Nephron progenitor cell (in vitro differentiated cells): Measurements from ENCODE around the gene CPT1B.

Source experiments
- DNase-seq: peaks from one replicate; pipeline ENCODE4 v3.0.0; 2021
- H3K27ac Mint-ChIP-seq: 2 replicates; pipeline ENCODE4 v1.8.0; 2021; ENCODE audit warnings: mild to moderate bottlenecking, moderate library complexity, mixed read lengths
- H3K27me3 Mint-ChIP-seq: 2 replicates; pipeline ENCODE4 v1.8.0; 2021; ENCODE audit warnings: mild to moderate bottlenecking, low read depth, mixed read lengths; ENCODE audit not compliant: poor library complexity
- H3K36me3 Mint-ChIP-seq: 2 replicates; pipeline ENCODE4 v1.8.0; 2021; ENCODE audit warnings: low read depth, mixed read lengths
- H3K4me1 Mint-ChIP-seq: 2 replicates; pipeline ENCODE4 v1.8.0; 2021; ENCODE audit warnings: mixed read lengths
- H3K4me3 Mint-ChIP-seq: 2 replicates; pipeline ENCODE4 v1.8.0; 2021; ENCODE audit warnings: mild to moderate bottlenecking, moderate library complexity, mixed read lengths
- H3K9me3 Mint-ChIP-seq: 2 replicates; pipeline ENCODE4 v1.8.0; 2021; ENCODE audit warnings: mild to moderate bottlenecking, moderate library complexity, mixed read lengths
- CTCF ChIP-seq: fragments of 200-600 bp; sonication (generic); IDR thresholded peaks from 2 replicates; pipeline ENCODE4 v1.5.0; 2021; ENCODE audit warnings: antibody characterized with exemption

The CPT1B gene

DNA sequence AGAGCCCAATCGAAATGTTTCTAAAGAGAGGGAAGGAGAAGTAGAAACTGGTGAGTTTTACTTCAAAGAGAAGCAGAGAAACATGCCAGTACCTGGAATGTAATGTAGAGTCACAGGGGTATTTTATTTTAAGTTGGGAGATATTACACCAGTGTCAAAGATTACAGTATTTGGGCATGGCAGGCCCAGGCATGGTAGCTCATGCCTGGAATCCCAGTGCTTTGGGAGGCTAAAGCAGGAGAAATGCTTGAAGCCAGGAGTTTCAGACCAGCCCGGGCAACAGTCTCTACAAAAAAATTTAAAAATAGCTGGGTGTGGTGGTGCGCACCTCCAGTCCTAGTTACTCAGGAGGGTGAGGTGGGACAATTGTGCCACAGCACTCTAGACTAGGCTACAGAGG lies 18.2 kb downstream of the CPT1B start:
- no peaks in the 10 kb centered on the region for H3K36me3 Mint-ChIP-seq
- H3K4me1 Mint-ChIP-seq: peaks cover 11% of the 10 kb centered on the region
- no peak overlapping the region for H3K27ac Mint-ChIP-seq
- H3K4me3 Mint-ChIP-seq: no peak overlapping the region
- DNase-seq: no peak
- no peak for TF ChIP-seq CTCF
- H3K9me3 Mint-ChIP-seq: no peaks in the 10 kb centered on the region
- H3K27me3 Mint-ChIP-seq: peaks cover 48% of the 10 kb centered on the region

DNA sequence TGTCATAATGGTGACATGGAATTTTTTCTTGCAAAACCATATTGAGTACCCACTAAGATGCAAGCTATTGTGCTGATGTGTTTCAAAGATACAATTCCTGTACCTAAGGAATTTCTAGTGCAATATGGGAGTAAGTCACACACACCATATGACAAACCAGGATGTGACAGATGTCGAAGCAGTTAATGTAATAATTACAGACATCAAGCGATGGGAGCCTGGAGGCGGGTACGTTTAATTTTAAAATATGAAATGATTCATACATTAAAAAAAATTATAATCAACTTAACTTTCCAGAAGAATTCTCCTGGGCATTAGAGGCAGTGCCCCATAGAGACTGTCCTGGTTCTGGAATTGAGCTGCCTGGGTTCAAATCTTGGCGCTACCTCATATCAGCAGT lies 21.5 kb downstream of the CPT1B start:
- TF ChIP-seq CTCF: no peak
- Mint-ChIP-seq H3K4me3 (no peak overlapping the region), H3K4me1 (no peaks in the 10 kb centered on the region), H3K9me3 (no peaks in the 10 kb centered on the region), H3K27me3 (peaks cover 38% of the 10 kb centered on the region), H3K27ac (no peak overlapping the region), H3K36me3 (no peaks in the 10 kb centered on the region)
- DNase-seq: no peak

- peaks cover 12% of the 10 kb centered on the region for H3K4me1 Mint-ChIP-seq
- H3K27ac Mint-ChIP-seq: no peak overlapping the region
These were observed 24.9 kb downstream of the CPT1B start for GRCh38 chr22:50553310-50553709.

DNA sequence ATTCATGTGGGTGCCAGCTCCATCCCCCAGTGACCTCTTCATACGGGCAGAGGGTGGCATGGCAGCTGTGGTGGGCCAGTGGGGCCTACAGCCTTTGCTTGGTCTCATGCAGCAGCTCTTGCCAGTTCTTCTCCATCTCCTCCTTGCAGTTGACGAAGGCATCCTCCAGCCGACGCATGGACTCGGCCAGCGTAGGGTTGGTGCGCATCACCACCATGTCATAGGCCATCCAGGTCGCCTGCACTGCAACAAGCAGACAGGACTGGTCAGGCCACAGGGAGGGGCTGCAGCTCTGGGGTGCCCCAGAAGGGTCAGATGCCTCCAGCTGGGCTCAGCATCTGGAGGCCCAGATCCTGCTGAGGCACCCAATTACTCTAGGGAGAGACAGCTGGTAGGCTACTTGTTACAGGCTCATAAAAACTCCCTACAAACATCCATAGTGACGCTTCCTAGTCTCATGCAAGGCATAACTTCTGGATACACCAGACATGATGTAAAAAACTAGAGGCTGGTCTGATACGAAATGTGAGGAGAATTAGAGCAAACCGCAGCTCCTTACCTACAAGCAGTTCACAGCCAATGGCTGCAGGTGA lies 27.0 kb downstream of the CPT1B start:
- Mint-ChIP-seq H3K9me3 (no peaks in the 10 kb centered on the region), H3K27ac (no peak overlapping the region), H3K36me3 (no peaks in the 10 kb centered on the region), H3K4me1 (peaks cover 12% of the 10 kb centered on the region), H3K4me3 (no peak overlapping the region), H3K27me3 (peaks cover 21% of the 10 kb centered on the region)
- DNase-seq: no peak
- TF ChIP-seq CTCF: no peak

More at GRCh38 chr22:50553310-50553709, 24.9 kb downstream of the CPT1B start:
- H3K27me3 Mint-ChIP-seq: peaks cover 28% of the 10 kb centered on the region
- no peak for DNase-seq
- no peak overlapping the region for H3K4me3 Mint-ChIP-seq
- no peaks in the 10 kb centered on the region for H3K9me3 Mint-ChIP-seq
- TF ChIP-seq CTCF: no peak
- no peaks in the 10 kb centered on the region for H3K36me3 Mint-ChIP-seq

DNA sequence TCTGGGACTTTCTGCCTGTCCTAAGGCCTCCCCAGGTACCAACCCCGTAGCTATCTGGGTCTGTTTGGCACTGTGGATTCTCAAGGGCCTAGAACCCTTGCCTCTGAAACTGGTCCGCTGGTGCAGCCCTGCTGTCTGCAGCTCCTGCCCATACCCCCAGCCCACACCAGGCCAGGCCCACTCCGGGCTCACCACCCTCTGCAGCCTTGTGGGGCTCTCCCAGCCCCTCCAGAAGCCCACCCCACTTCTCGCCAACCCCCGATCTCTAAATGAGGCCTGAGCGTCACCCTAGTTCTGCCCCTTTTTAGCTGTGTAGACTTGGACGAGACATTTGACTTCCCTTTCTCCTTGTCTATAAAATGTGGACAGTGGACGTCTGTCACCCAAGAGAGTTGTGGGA lies 27.8 kb downstream of the CPT1B start:
- TF ChIP-seq CTCF: no peak
- peaks cover 22% of the 10 kb centered on the region for H3K27me3 Mint-ChIP-seq
- H3K27ac Mint-ChIP-seq: peak overlapping the region; percentile 94
- no peaks in the 10 kb centered on the region for H3K36me3 Mint-ChIP-seq
- H3K4me3 Mint-ChIP-seq: no peak overlapping the region
- peaks cover 16% of the 10 kb centered on the region for H3K4me1 Mint-ChIP-seq
- DNase-seq: no peak
- H3K9me3 Mint-ChIP-seq: no peaks in the 10 kb centered on the region
